Heart left ventricle (tissue), 16 donors: ENCODE results near the gene BCL3. TPM values are rescaled to one million over a fixed set of nuclear protein-coding genes. Genes with fewer than 3 reads are reported as not detected.

Experiments used
- ATAC-seq, 4 donors: fragments of 200-7000 bp; cut with Tn5 transposase; one replicate each; pipeline ENCODE4 v1.9.1; 2020 to 2022; ENCODE audit warnings: moderate library complexity in 4 of 4, mild to moderate bottlenecking in 3 of 4, moderate number of reproducible peaks in 1 of 4
- DNase-seq, 5 donors: peaks; one replicate each; pipeline ENCODE4 v3.0.0-alpha.2; 2020
- H3K27ac ChIP-seq, 12 donors: fragments of 200-600 bp; sonication (generic) in 4 of 12; one replicate each; pipeline versions ENCODE4 v1.5.0 to v1.8.0; 2016 to 2022; ENCODE audit warnings: mild to moderate bottlenecking in 2 of 12
- H3K27me3 ChIP-seq, 9 donors: fragments of 200-600 bp; sonication (generic) in 2 of 9; one replicate each; pipeline versions ENCODE4 v1.5.1 to v1.8.0; 2016 to 2022; ENCODE audit warnings: mild to moderate bottlenecking in 3 of 9
- H3K36me3 ChIP-seq, 9 donors: fragments of 200-600 bp; sonication (generic) in 2 of 9; one replicate each; pipeline versions ENCODE4 v1.5.0 to v1.8.0; 2018 to 2022; ENCODE audit warnings: mild to moderate bottlenecking in 2 of 9
- H3K4me1 ChIP-seq, 12 donors: fragments of 200-600 bp; sonication (generic) in 4 of 12; one replicate each; pipeline versions ENCODE4 v1.5.0 to v1.8.0; 2016 to 2022; ENCODE audit warnings: mild to moderate bottlenecking in 3 of 12
- H3K4me3 ChIP-seq, 12 donors: fragments of 200-600 bp; sonication (generic) in 4 of 12; one replicate each; pipeline versions ENCODE4 v1.5.0 to v1.8.0; 2017 to 2022; ENCODE audit warnings: mild to moderate bottlenecking in 9 of 12, moderate library complexity in 4 of 12
- H3K9me3 ChIP-seq, 12 donors: fragments of 200-600 bp; sonication (generic) in 4 of 12; one replicate each; pipeline versions ENCODE4 v1.5.0 to v1.8.0; 2016 to 2022; ENCODE audit warnings: mild to moderate bottlenecking in 1 of 12
- POLR2A ChIP-seq, 2 donors: fragments of 450-650 bp; IDR thresholded peaks; one replicate each; pipeline ENCODE4 v1.6.1; 2017; ENCODE audit warnings: antibody characterized with exemption in 2 of 2, mild to moderate bottlenecking in 2 of 2, moderate library complexity in 2 of 2
- WGBS, 4 donors: extraction: QIAGEN DNeasy Blood & Tissue Kit in 2 of 4; methylation state at CpG; one replicate each; pipeline versions ENCODE4 v1.1.5 to v1.1.7; 2013 to 2018; 5-methylcytosine and 5-hydroxymethylcytosine counted together
- intact Hi-C, 10 donors: fragments of 100-400 bp; cut with DNase I; formaldehyde crosslinking; loops; one replicate each; pipeline versions ENCODE4 v1.11.1 to v1.14.2; 2022
- polyA plus RNA-seq, 2 donors: library from polyadenylated mRNA; stranded (reverse); fragments of 200-250 nt; gene quantifications; one replicate each; pipeline ENCODE4 v1.2.3, GENCODE V29; 2013
- total RNA-seq, 9 donors: library from RNA; depleted of rRNA in 2 of 9; stranded (reverse); fragments of >200 nt in 2 of 9; fragmentation: NEBNext Ultra II Directional in 3 of 9; extraction: Animal tissue kit (Norgen Biotek cat#: 25700) in 3 of 9; gene quantifications; one replicate each; pipeline versions ENCODE4 v1.1.0 to v1.2.4, GENCODE V29; 2016 to 2023
- TF ChIP-seq, protein P1 (sequence below), 12 donors: fragments of 200-600 bp; sonication (generic) in 4 of 12; IDR thresholded peaks; one replicate each; pipeline versions ENCODE4 v1.5.0 to v1.8.0; 2018 to 2022; ENCODE audit warnings: antibody characterized with exemption in 12 of 12, mild to moderate bottlenecking in 5 of 12
- donor health status: ischemic (EF 13 %, LVEDD 7.1; RV severe dilation, severe dysfunction).
- donor health status: healthy with polysubstance abuse.
- donor health status: DM: no; HTN: yes; CAD: no.
- donor health status: DM: no; HTN: no; CAD: no.
- donor health status: ischemic (EF 25% LVEDD 6.9; RV normal size, moderate dysfunction).
- donor health status: ischemic (EF 25% LVEDD 5.7; RV mildly dilated, moderate dysfunction).
- donor health status: healthy.
- donor health status: DM: yes; HTN: yes; CAD: no.
- donor health status: ischemic (EF 35%, LVEDD 5.7; RV mildly dilated, moderate dysfunction).
- donor health status: nonischemic (EF 11% LVEDD 7.7; RV severe dilation, severe dysfunction).
- donor health status: DM: yes; HTN: yes; CAD: no.
- donor health status: PGD.
- donor health status: ischemic (EF 29% LVEDD 5.4; RV normal size, mild dysfunction).
- donor health status: nonischemic (EF 23%, LVEDD 6.1; RV moderate dilation, normal function).

Gene BCL3
- total and polyA plus RNA-seq, 11 donors = 11.7 to 90.5 (median 18.9) TPM

GRCh38 chr19:44738136-44738535 is 10.4 kb upstream of the BCL3 start:
- Histone ChIP-seq H3K9me3 (no peaks in the 10 kb centered on the region), H3K4me1 (peaks cover 7 to 59% (median 23%) of the 10 kb centered on the region in 12 donors), H3K4me3 (no peak overlapping the region), H3K36me3 (no peaks in the 10 kb centered on the region), H3K27ac (peak overlapping the region in 1 of 12 donors; percentile 60), H3K27me3 (no peaks in the 10 kb centered on the region)
- intact Hi-C loops = no loop called here
- TF ChIP-seq POLR2A (IDR thresholded peaks at IDR 0.05) = no peak
- TF ChIP-seq, protein P1, sequence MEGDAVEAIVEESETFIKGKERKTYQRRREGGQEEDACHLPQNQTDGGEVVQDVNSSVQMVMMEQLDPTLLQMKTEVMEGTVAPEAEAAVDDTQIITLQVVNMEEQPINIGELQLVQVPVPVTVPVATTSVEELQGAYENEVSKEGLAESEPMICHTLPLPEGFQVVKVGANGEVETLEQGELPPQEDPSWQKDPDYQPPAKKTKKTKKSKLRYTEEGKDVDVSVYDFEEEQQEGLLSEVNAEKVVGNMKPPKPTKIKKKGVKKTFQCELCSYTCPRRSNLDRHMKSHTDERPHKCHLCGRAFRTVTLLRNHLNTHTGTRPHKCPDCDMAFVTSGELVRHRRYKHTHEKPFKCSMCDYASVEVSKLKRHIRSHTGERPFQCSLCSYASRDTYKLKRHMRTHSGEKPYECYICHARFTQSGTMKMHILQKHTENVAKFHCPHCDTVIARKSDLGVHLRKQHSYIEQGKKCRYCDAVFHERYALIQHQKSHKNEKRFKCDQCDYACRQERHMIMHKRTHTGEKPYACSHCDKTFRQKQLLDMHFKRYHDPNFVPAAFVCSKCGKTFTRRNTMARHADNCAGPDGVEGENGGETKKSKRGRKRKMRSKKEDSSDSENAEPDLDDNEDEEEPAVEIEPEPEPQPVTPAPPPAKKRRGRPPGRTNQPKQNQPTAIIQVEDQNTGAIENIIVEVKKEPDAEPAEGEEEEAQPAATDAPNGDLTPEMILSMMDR (IDR thresholded peaks at IDR 0.05) = no peak
- 70 to 78% (median 75%) methylated on average over 2 of the region's 2 CpGs for WGBS, 4 donors
- ATAC-seq (no peak), DNase-seq (no peak)

DNA sequence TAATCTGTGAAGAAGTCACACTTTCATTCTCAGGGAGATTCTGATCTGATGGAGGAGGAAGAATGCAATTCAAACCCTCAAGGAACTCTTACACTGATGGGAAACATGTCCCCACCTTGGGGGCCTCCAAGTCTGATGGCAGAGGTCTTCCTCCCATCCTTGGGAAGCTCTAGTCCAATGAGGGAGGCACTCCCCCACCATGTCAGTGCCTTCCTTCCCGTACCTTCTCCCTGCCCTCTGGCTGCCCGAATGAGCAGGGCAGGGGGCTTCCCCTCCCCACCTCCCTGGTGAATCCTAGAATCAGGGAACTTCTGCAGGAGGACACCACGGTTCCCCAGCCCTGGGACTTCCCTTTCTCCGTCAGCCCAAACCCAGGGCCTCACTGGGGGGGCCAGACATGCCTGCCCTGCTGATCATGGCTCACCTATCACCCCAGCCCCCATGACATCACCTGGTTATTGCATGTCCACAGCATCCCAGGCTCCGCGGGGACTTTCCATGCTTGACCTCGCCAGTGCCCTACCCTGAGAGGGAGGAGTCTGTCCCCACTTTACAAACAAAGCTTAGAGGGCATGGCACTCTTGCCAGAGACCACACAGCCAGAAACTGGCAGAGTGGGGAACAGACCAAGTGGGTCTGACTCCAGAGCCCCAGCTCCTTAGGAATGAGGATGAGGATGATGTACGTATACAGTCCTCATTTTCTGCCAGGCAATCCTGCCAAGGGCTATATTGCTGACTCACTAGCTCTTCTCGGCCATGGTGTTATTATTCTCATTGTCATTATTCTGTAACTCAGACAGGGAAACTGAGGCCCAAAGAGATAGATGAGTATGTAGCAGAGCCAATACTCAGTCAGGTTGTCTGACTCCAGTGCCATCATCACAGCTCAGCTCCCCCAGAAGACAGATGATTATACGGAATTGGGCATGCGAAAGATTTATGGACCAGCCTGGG is 9.6 kb upstream of the BCL3 start:
- Histone ChIP-seq H3K27ac (peak overlapping the region in 1 of 12 donors; percentile 60), H3K27me3 (no peaks in the 10 kb centered on the region), H3K36me3 (no peaks in the 10 kb centered on the region), H3K4me3 (no peak overlapping the region), H3K9me3 (no peaks in the 10 kb centered on the region), H3K4me1 (peaks cover 7 to 66% (median 27%) of the 10 kb centered on the region in 12 donors)
- ATAC-seq (no peak), DNase-seq (no peak)
- WGBS, 4 donors = 65 to 78% (median 68%) methylated on average over 11 of the region's 11 CpGs
- intact Hi-C loops = no loop called here
- no peak for TF ChIP-seq POLR2A (IDR thresholded peaks at IDR 0.05)
- TF ChIP-seq, protein P1 (IDR thresholded peaks at IDR 0.05) = no peak

GRCh38 chr19:44740351-44740824 is 8.1 kb upstream of the BCL3 start:
- peak overlapping the region in 2 of 12 donors; percentile 95 to 100 for H3K27ac ChIP-seq
- TF ChIP-seq, protein P1 (IDR thresholded peaks at IDR 0.05) = no peak
- TF ChIP-seq POLR2A (IDR thresholded peaks at IDR 0.05) = no peak
- no peaks in the 10 kb centered on the region for H3K27me3 ChIP-seq
- WGBS, 4 donors = 57 to 64% (median 63%) methylated on average over 3 of the region's 3 CpGs
- intact Hi-C loops = no loop called here
- H3K4me1 ChIP-seq = peaks cover 7 to 80% (median 38%) of the 10 kb centered on the region in 12 donors
- H3K36me3 ChIP-seq = no peaks in the 10 kb centered on the region
- no peak for DNase-seq
- ATAC-seq = no peak
- H3K9me3 ChIP-seq = no peaks in the 10 kb centered on the region
- H3K4me3 ChIP-seq = no peak overlapping the region

GRCh38 chr19:44741258-44741731 is 7.2 kb upstream of the BCL3 start:
- ATAC-seq (peak in 1 of 4 donors; percentile 1), DNase-seq (no peak)
- Histone ChIP-seq H3K9me3 (no peaks in the 10 kb centered on the region), H3K4me3 (no peak overlapping the region), H3K27ac (peak overlapping the region; percentile 62 to 100 (median 90)), H3K4me1 (peaks cover 7 to 86% (median 40%) of the 10 kb centered on the region in 12 donors), H3K36me3 (no peaks in the 10 kb centered on the region), H3K27me3 (no peaks in the 10 kb centered on the region)
- intact Hi-C loops = no loop called here
- WGBS, 4 donors = 59 to 66% (median 61%) methylated on average over 6 of the region's 6 CpGs
- TF ChIP-seq, protein P1 (IDR thresholded peaks at IDR 0.05) = no peak
- TF ChIP-seq POLR2A (IDR thresholded peaks at IDR 0.05) = no peak
